Measurements from ENCODE around the gene CNR1.

CNR1 gene

GRCh38 chr6:88143421-88144157 is 22.6 kb downstream of the CNR1 start:
- no peak for DNase-seq

- no peak for DNase-seq
These were observed 23.9 kb downstream of the CNR1 start for GRCh38 chr6:88142297-88142668.

GRCh38 chr6:88141561-88142296 is 24.4 kb downstream of the CNR1 start:
- DNase-seq = no peak

GRCh38 chr6:88137915-88138314 is 28.2 kb downstream of the CNR1 start:
- no peak for DNase-seq

- no peak for DNase-seq
These were observed 30.5 kb downstream of the CNR1 start for GRCh38 chr6:88135578-88136114.

- no peak for DNase-seq
These were observed 31.6 kb downstream of the CNR1 start for GRCh38 chr6:88134575-88134974.

- DNase-seq = no peak
These were observed 32.4 kb downstream of the CNR1 start for GRCh38 chr6:88133718-88134117.

- no peak for DNase-seq
These were observed 41.1 kb downstream of the CNR1 start for GRCh38 chr6:88124925-88125557.

GRCh38 chr6:88120635-88121034 is 45.5 kb downstream of the CNR1 start:
- DNase-seq = no peak

GRCh38 chr6:88119769-88120168 is 46.4 kb downstream of the CNR1 start:
- no peak for DNase-seq

- no peak for DNase-seq
These were observed 49.9 kb downstream of the CNR1 start for GRCh38 chr6:88116276-88116675.

- no peak for DNase-seq
These were observed 50.8 kb downstream of the CNR1 start for GRCh38 chr6:88115307-88115706.

GRCh38 chr6:88114838-88115237 is 51.3 kb downstream of the CNR1 start:
- no peak for DNase-seq

GRCh38 chr6:88111991-88112390 is 54.2 kb downstream of the CNR1 start:
- DNase-seq = no peak

- DNase-seq = no peak
These were observed 58.9 kb downstream of the CNR1 start for GRCh38 chr6:88107241-88107640.

- no peak for DNase-seq
These were observed 60.3 kb downstream of the CNR1 start for GRCh38 chr6:88105741-88106340.

Measured in right kidney (tissue), 1 donor.